ENCODE measurements around the gene SEC16A.

Gene SEC16A

DNA sequence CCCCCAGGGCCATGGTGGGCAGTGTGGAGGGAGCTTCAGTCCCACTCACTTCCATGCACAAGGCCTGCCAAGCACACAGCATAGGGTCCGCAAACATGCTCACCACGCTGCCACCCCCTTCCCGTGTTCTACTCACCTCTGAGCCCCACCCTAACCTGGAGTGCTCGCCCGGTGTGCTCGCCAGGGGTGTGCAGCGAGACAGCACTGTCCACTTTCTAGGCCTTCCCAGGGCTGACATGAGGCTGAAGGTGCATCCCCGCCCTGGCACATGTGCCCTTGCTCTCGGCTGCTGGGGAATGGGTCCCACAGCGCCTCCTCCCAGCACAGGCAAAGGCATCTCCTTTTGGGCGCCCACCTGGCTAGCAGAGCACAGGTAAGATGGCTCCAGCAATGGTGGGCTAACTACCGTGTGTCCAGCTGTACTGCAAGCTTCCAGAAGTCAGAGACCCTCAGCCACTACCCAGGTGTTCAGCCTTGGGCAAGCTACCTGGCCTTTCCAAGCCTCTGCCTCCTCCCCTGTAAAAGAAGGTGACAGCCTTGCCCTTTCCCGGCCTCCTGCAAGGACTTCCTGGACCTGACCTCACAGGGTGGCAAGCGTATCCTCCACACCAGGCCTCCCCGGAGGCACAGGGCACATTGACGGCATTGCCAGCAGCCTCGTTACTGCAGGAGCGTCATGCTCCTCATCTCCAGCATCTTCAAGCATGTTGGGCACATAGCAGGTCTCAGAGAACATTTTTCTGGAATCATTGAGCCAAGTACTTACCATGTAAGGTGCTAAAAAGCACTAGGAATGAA, 4.2 kb upstream of the SEC16A start:
- no peak for DNase-seq (ENCODE audit: low spot score)

DNA sequence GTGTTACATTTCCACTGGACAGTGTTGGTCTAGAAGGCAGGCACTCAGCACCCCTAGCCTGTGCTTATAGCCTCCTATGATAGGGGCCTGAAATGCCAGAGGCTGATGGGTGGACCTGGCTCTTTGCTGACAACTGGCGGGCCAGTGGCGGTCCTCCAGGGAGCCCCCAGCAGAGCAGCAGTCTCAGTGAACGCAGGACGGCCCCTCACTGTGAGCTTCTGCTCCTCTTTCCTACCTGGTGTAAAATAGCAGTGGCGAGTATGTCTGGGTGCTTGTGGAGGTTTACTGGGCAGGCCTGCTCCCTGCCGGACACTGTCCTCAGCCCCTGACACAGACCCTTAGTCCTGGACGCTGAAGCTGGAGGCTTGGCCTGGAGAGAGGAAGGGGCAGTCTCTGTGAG, 3.3 kb upstream of the SEC16A start:
- DNase-seq (ENCODE audit: low spot score) = no peak

DNA sequence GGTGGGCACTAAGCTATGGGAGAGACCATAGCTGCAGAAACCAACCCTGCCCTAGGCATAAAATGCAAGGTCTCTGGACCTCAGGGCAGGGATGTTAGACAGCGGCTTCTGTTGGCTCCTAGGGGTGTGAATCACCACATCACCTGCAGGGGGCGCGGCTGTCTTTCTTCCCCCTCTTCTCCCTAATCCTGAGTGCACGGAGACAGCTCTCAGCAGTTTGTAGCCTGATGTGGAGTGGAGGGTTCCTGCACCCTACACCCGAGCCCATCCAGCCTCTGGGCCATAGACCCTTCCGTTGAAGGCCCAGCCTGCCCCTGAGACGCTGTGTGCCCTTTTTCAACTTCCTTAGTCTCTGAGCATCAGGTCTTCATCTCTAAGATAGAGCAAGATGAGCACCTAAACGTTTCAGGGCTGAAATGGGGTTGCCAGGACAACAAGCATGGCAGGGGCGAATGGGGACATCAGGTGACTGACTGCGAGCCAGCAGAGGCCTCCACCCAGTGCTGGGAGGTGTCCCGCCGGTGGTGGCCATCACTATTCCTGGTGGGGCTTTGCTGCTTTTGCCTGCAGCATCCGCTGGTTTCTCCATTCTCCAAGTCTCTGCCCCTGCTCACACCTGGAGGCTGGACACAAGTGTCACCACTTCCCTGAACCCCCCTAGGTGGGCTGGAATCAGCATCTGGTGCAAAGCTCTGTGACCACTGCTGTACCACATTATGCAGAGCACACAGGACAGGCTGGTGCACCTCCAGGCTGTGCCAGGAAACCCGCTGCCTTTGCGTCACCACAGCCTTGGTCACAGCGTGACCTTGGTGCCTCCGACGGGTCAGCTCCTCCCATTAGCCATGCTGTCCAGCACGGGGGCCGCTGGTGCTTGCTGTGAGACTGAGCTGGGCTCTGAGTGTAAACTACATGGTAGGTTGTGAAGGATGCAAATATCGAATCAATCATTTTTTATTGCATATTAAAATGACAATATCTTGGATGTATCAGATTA, 2.5 kb upstream of the SEC16A start:
- DNase-seq (ENCODE audit: low spot score) = peak; percentile 79

DNA sequence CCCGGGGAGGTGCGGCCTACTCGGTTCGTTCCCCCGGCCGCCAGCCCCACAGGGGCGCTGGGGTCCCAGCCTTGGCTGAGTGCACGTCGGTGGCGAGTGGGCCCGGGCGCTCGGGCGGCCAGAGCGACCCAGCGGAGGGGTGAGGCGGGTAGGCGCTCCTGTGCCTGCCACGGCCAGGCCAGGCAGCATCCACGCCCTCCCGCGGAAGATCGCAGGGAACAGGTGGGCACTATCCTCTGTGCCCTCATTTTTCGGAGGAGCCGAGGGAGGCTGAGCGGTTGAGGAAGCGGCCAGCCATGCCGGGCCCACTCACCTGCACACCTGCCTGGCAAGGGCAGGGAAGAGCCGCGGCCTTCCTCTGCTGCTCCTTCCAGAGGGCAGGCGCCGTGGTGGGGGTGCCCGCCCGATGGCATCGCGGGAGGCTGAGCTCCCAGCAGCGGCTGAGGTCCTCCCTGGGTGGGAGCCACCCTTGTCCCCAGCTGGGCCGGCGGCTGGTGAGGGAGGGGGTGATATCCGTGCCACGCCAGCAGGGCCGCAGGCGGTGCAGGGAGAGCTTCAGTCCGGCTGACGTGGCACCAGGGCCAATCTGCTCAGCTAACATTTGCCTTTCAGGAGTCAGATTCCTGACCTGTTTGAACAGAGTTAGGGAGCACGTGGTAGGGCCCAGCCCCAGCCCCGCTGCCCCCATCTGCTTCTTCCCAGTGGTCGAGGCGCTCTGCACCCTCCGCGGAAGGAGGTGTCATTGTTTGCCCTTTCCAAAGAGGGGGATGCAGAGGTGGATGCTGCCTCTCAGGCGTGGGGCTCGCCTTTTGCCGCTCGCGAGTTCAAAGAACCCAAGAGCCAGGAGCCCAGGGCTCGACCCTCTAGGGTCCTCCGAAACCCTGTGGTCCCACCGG, 1.6 kb upstream of the SEC16A start:
- DNase-seq (ENCODE audit: low spot score) = peak; percentile 65

DNA sequence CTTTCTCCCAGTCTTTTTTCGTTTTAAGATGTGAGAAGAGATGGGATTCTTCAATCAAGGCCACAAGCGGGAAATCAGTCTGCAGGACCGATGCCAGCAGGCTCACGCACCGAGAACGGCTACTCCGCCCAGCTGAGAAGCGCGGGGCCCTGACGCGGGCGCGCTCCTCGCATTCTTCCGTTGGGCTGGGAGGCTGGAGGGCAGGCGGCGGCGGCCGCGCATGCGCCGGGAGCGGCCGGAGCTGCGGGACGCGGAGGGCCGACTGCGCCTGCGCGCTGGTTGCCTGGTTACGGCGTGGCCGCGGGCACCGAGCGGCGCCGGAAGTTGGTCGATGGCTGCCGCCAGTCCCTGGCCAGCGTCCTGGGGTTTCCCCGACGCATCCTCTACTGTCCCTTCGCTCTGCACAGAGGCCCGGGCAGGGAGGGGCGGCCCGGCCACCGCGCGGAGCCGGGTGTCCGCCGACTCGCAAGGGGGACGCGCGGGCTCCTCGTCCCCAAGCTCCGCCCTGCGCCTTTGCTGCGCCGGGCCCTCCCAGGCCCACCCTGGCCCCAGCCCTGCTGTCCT, 831 bp upstream of the SEC16A start:
- peak; percentile 93 for DNase-seq (ENCODE audit: low spot score)

DNA sequence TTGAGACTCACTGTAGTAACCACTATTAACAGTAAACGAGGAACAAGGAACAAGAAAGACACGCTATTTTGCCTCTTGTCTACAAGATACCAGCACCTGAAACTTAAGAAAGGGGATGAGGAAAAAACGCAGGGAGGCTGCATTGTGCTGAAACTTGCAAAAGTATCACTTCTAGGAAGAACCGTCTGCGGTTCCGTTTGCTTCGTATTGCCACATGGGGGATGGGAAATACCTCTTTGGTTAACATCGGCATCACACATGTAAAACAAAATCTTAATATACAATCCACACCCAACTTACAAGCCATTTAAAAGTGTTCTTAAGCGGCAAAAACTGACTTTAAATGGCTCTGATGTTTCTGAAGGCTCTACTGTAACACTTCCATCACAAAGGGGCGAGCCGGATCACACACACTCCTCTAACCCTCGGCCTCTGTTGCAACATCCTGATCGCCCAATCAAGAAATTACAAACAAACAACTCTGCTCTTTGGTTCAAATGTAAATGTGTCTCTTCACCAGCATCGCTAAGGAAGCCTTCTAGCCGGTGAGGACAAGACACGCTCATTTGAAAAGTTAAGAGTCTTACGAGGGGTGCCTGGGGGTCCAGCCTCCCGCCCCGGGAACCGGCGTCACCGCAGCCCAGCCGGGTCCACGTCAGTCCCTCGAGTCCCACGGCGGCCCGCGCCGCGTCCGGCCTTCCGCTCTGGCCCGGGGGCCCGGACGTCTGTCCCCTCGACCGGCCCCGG, 621 bp downstream of the SEC16A start:
- peak; percentile 18 for DNase-seq (ENCODE audit: low spot score)

DNA sequence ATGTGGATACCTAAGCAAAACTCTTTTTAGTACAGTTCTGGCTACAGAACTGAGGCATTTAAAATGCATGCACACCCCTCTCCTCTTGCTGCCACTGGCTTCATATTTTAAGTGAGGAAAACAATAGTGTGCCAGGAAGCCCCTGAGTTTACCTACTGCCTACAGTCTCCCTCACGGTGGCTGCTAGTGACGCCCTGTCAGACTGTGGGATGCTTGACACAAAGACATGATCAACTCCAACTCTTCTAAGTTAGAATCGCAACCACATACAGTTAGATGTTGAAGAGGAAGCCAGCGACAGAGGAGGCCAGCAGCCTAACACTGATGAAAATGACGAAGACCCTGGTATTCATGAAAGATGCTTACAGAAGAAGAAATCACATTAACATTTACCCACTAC, 1.3 kb downstream of the SEC16A start:
- DNase-seq (ENCODE audit: low spot score) = no peak

DNA sequence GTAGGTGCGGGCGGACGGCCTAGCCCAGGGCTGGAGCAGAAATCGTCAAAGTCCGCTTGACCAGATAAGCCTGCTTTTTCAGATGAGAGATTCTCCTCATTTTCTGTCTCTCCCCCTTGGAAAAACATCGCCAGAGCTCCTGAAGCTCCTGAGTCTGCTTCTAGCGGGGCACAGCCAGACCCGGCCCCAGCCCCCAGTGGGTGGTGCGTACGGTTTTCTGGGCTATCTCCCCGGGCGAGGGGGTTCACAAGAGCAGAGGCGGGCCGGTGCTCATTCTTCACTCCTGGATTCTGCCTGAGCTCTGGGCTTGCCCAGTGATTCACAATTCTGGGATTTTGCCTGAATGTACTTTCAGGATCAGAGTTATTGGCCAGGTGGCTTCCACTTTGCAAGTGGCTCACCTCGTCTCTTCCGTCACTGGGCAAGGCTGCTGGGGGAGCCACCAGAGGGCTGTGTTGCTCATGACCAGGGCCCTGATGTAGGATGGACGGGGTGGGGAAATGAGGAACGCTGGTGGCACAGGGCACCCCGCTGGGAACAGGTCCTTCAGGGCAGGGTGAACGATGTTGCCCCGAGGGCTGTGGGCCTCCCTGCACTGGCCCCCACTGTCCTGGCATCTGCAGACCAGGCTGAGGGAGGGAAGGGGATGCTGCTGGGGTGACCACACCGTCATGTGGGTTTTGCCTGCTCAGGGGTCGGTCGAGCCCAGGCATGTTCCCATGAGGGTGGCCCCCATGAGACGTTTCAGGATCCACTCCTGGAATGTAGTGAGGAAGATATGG, 6.3 kb downstream of the SEC16A start:
- no peak for DNase-seq (ENCODE audit: low spot score)

DNA sequence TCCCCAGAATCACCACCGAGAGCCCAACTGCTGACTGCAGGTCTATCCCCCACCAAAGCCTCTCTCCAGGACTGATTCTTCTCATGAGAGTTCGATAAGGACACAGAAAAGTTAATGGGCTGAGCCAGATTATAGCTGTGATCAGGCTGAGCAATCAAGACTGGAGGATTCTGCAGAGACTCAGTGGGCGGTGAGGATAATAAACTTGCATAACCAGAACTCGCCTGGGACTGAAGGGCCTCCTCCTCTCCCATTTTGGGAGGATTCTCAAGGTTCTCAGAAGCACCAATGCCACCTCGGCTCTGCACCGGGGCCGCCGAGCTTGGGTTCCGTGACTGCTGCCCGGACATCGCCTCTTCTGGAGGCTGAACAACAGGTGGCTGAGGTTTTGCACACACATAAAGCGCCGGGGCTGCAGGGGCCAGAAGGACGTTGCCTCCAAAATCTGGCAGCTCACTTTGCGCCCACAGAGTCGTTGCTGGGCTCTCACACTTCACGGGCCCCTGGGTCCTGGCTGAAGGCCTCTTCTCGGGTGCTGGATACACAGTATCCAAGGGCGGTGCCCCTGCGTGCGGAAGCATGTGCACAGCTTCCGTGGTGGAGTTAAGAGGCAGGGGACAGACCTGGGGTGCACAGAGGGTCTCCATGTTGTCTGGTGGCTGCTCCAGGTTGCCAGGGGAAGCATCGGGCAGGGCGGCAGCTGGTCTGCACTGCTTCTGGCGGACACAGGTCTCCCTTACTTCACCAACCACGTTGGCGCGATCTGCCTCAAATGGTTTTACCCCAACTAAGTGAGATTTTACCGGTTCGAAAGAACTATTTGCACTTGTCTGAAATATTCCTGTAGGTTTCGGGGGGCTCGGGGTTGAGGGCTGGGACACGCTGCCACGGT, 7.6 kb downstream of the SEC16A start:
- DNase-seq (ENCODE audit: low spot score) = no peak

DNA sequence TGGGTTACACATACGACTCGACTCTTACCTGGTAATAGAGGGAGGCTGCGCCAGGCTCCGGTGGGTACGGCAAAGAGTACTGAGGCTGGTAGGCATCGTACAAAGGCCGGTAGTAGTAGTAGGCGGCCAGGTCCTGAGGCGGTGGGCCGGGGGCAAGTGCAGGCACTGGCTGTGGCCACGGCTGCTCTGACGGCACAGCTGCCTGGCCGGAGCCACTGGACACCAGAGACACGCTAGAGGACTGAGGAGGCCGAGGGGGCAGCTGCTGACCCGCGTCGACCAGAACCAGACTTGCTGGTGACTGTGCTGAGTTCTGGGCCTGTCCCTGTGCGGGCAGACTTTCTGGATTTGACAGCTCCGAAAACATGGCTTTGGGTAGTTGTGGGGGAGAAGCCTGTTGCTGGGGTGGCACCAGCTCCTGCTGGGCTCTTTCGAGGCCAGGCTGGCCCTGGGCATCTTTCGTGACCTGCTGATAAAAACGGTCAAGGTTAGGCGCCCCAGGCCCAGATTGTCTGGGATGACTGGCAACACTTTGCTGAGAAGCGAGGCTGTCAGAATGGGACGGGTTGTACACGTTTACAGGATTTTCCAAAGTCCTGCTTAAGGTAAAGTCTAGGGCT, 8.7 kb downstream of the SEC16A start:
- DNase-seq (ENCODE audit: low spot score) = no peak

DNA sequence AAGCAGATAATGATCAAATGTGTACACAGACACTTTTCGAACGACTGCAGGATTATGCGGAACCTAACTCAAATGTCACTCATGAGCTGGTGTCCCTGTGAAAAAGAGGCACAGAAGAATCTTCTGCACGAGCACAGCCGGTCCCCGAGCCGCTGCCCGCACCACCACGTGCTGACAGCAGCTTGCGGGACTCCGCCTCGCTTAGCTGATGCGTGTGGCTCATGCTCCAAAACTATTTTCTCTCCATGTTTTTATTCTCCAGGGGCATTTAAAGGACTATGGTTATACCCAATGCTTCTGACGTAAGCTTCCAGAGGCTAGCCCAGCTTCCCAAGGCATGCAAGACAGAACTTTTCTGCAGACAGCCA, 9.5 kb downstream of the SEC16A start:
- DNase-seq (ENCODE audit: low spot score) = no peak

DNA sequence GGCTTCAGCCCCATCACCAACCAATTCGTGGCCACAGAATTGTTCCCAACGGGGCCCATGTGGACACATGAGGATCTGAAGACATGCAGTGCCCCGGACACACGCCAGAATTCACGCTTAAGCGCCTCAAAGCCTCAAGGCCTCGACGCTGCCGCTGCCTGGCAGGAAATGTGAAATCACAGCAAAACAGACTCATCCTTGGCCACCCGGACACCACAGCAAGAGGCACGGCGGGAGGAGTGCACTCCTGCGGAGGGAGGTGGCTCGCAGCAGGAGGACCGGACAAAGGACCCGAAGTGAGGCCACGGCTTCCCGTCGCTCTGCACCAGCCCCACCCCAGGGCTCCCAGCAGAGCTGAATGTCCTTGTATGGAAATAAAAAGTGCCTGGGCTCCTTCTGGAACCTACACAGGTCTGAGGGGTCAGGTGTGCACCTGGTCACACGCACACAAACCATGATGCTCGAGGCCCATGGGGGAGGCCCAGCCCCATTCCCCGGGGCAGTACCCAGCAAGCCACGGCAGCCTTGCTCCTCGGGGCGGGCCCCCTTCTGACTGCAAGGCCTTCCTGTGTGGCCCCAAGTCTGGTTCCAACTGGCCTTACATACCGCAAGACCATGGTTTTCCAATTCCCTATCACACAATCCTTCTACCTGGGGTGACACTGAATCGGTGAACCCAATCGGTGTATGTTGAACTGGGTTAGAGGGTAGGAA, 10.0 kb downstream of the SEC16A start:
- DNase-seq (ENCODE audit: low spot score) = no peak

DNA sequence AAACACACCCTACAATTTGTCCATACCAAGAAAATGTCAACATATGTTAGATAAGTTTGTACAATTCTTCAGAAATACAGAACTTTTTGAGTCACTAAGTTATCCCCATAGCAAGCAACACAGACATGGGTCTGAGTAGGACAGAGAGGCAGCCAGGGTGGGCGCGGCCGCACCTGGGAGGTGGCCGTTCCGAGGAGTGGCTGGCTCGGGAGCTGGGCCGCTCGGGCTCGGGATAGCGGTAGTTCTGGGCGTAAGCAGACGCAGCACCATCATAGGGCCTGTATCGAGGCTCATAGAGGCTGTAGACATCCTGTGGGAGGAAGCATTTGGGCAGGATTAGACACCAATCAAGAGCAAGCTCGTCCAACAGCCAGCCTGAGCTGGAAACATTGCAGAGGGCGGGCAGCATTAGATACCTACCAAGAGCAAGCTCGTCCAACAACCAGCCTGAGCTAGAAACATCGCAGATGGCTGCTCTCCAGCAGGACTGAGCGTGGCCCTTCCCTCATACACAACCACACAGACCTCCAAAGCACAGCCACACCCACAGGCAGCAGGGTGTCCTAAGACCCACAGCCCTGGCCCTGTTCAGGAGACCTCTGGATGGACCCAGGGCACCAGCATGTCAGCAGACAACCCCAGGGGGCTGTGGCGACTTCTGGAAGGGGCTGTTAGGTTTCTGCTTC, 10.9 kb downstream of the SEC16A start:
- no peak for DNase-seq (ENCODE audit: low spot score)

DNA sequence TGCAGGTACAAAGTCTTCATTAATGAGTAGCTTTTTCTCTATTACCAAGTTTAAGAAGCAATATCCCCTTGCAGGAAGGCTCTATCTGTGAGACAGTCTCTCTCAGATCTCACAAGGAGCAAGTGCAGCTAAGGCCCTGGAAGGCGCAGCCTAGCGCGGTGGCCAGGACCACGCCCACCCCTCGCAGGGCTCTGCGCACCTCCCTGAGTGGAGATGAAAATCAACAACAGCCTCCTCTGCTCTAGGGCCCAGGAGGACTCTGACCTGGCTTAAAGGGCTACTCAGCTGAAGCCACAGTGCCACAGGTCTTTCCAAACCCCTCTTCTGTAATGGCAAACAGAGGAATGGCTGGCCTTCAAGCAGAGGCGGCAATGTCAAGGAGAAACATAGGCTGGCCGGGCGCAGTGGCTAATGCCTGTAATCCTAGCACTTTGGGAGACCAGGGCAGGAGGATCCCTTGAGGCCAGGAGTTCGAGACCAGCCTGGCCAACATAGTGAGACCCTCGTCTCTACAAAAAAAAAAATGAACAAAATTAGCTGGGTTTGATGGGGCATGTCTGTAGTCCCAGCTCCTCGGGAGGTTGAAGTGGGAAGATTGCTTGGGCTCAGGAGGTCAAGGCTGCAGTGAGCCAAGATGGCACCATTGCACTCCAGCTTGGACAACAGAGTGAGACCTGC, 11.9 kb downstream of the SEC16A start:
- DNase-seq (ENCODE audit: low spot score) = no peak

DNA sequence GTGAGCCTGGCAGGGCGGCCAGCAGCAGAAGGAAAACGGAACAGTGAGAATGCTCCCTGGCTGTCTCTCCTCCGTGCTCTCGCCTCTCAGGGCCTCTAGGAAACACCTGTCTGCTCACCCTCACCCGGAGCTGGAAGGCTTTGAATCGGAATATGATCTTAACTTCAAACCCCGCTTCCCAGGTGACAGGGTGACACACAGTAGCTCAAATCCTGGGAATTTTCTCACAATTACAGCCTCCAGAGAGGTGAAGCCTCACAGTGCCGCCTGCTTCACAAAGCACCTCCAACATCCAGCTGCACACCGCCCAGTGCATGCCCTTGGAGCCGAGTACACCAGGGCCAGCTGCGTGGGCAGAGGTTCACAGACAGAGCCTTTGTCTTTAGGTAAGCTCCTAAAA, 12.5 kb downstream of the SEC16A start:
- DNase-seq (ENCODE audit: low spot score) = no peak

DNA sequence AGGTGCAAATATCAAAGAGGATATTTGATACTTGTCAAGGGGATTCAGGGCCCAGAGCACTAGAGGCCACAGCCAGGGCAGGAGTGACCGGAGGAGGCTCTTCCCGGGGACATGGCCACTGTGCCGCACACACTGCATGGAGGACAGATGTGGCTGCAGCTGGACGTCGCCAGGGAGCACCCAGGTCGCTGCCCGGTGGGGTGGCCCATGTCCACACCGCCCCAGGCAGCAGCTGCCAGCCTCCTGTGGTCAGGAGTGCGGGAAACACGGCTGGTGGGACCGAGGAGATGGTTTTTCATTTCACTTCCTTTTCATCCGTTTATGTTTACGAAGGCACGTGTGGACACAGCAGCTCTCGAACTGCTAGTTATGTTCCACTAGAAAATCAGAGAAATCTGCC, 15.1 kb downstream of the SEC16A start:
- DNase-seq (ENCODE audit: low spot score) = no peak

DNA sequence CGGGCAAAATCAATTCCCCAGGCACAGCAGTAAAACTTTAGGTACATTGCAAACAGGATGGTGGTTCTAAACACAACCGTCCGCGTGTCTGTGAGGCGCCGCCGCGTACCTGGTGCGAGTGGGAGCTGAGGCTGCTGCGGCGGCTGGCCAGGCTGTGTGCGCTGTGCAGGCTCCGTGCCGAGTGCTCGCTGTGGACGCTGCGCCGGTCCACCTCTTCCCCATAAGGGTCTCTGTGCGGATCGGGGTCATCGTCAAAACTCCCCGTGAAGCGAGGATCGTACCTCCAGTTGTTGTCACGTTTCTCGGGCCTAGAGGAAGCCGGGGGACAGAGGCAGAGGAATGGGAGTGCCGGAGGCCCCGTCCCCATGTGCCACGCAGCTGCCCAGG, 16.7 kb downstream of the SEC16A start:
- no peak for DNase-seq (ENCODE audit: low spot score)
